DOHH2 (cell line): ENCODE measurements around the gene KRT80.

Experiments used
- H3F3A ChIP-seq: fragments of 200-600 bp; sonication (generic), shearing (Covaris generic); 2 replicates; pipeline ENCODE4 v1.6.0; 2016; ENCODE audit warnings: antibody characterized with exemption, mild to moderate bottlenecking; ENCODE audit not compliant: control insufficient read depth, insufficient read depth
- H3K27ac ChIP-seq: fragments of 200-600 bp; sonication (generic); 2 replicates; pipeline ENCODE4 v1.5.1; 2014; ENCODE audit warnings: low read depth, mild to moderate bottlenecking, low read length, moderate library complexity
- H3K27me3 ChIP-seq: fragments of 200-600 bp; sonication (generic); 2 replicates; pipeline ENCODE4 v1.6.1; 2014; ENCODE audit warnings: mild to moderate bottlenecking, low read length, mixed read lengths; ENCODE audit not compliant: control insufficient read depth
- H3K36me3 ChIP-seq: fragments of 200-600 bp; sonication (generic); 2 replicates; pipeline ENCODE4 v1.6.1; 2014; ENCODE audit warnings: mild to moderate bottlenecking, low read length, moderate library complexity, mixed read lengths; ENCODE audit not compliant: control insufficient read depth
- H3K4me1 ChIP-seq: fragments of 200-600 bp; sonication (generic); 2 replicates; pipeline ENCODE4 v1.6.1; 2014; ENCODE audit warnings: mild to moderate bottlenecking, low read length, mixed read lengths; ENCODE audit not compliant: control insufficient read depth
- H3K4me2 ChIP-seq: fragments of 200-600 bp; sonication (generic); 2 replicates; pipeline ENCODE4 v1.6.0; 2014; ENCODE audit warnings: mild to moderate bottlenecking, low read length, moderate library complexity
- H3K4me3 ChIP-seq: fragments of 200-600 bp; sonication (generic); 2 replicates; pipeline ENCODE4 v1.5.1; 2014; ENCODE audit warnings: mild to moderate bottlenecking, low read length, mixed read lengths
- H3K79me2 ChIP-seq: fragments of 200-600 bp; sonication (generic); 2 replicates; pipeline ENCODE4 v1.6.1; 2014; ENCODE audit warnings: mild to moderate bottlenecking, low read length, mixed read lengths; ENCODE audit not compliant: control insufficient read depth
- H3K9me2 ChIP-seq: fragments of 200-600 bp; sonication (generic); replicated peaks from 2 replicates; pipeline ENCODE4 v1.6.1; 2014; ENCODE audit warnings: mild to moderate bottlenecking, low read length, mixed read lengths; ENCODE audit not compliant: control insufficient read depth
- H3K9me3 ChIP-seq: fragments of 200-600 bp; sonication (generic); 2 replicates; pipeline ENCODE4 v1.6.1; 2014; ENCODE audit warnings: antibody characterized with exemption, low read length, mixed read lengths; ENCODE audit not compliant: control insufficient read depth, insufficient read depth
- H4K20me1 ChIP-seq: fragments of 200-600 bp; sonication (generic); 2 replicates; pipeline ENCODE4 v1.6.0; 2014; ENCODE audit warnings: low read depth, mild to moderate bottlenecking, antibody characterized with exemption, low read length, moderate library complexity; ENCODE audit not compliant: control insufficient read depth, insufficient read depth
- CTCF ChIP-seq: fragments of 200-600 bp; sonication (generic); IDR thresholded peaks from one replicate; pipeline ENCODE4 v1.5.1; 2014; ENCODE audit warnings: antibody characterized with exemption, mild to moderate bottlenecking, low read depth, low read length; ENCODE audit not compliant: poor library complexity, severe bottlenecking
- EZH2phosphoT487 ChIP-seq: fragments of 200-600 bp; sonication (generic); IDR thresholded peaks from 2 replicates; pipeline ENCODE4 v1.6.1; 2017; ENCODE audit warnings: borderline replicate concordance, mild to moderate bottlenecking, antibody characterized with exemption, low read length, moderate library complexity, mixed read lengths

Gene KRT80

GRCh38 chr12:52152905-52153317, 38.9 kb downstream of the KRT80 start:
- no peak overlapping the region for H3K4me3 ChIP-seq
- H3K9me3 ChIP-seq = no peaks in the 10 kb centered on the region
- no peaks in the 10 kb centered on the region for H3K4me1 ChIP-seq
- no peak overlapping the region for H3K4me2 ChIP-seq
- no peak overlapping the region for H3K27ac ChIP-seq
- no peaks in the 10 kb centered on the region for H4K20me1 ChIP-seq
- no peaks in the 10 kb centered on the region for H3K27me3 ChIP-seq
- no peaks in the 10 kb centered on the region for H3F3A ChIP-seq
- no peaks in the 10 kb centered on the region for H3K9me2 ChIP-seq
- H3K36me3 ChIP-seq = no peaks in the 10 kb centered on the region
- TF ChIP-seq CTCF = no peak
- TF ChIP-seq EZH2phosphoT487 = no peak
- H3K79me2 ChIP-seq = no peaks in the 10 kb centered on the region

GRCh38 chr12:52151837-52152783, 39.7 kb downstream of the KRT80 start:
- H3K27me3 ChIP-seq = no peaks in the 10 kb centered on the region
- no peaks in the 10 kb centered on the region for H3K4me1 ChIP-seq
- H3K4me3 ChIP-seq = no peak overlapping the region
- no peak overlapping the region for H3K27ac ChIP-seq
- H4K20me1 ChIP-seq = no peaks in the 10 kb centered on the region
- H3K9me2 ChIP-seq = no peaks in the 10 kb centered on the region
- H3K9me3 ChIP-seq = no peaks in the 10 kb centered on the region
- peak overlapping the region; percentile 36; the same call in 1 of the 2 replicates for H3K4me2 ChIP-seq
- no peaks in the 10 kb centered on the region; the same call in 1 of the 2 replicates for H3K79me2 ChIP-seq
- no peaks in the 10 kb centered on the region for H3K36me3 ChIP-seq
- peak; percentile 79 for TF ChIP-seq CTCF
- TF ChIP-seq EZH2phosphoT487 = no peak
- no peaks in the 10 kb centered on the region for H3F3A ChIP-seq

- no peak overlapping the region for H3K4me3 ChIP-seq
- TF ChIP-seq CTCF (no peak), EZH2phosphoT487 (no peak)
- no peaks in the 10 kb centered on the region for H4K20me1 ChIP-seq
- H3K27ac ChIP-seq = no peak overlapping the region
- no peaks in the 10 kb centered on the region for H3K27me3 ChIP-seq
- H3K4me2 ChIP-seq = no peak overlapping the region
- no peaks in the 10 kb centered on the region for H3K4me1 ChIP-seq
- no peaks in the 10 kb centered on the region for H3F3A ChIP-seq
- no peaks in the 10 kb centered on the region for H3K9me2 ChIP-seq
- H3K9me3 ChIP-seq = no peaks in the 10 kb centered on the region
- no peaks in the 10 kb centered on the region; the same call in 1 of the 2 replicates for H3K79me2 ChIP-seq
- no peaks in the 10 kb centered on the region for H3K36me3 ChIP-seq
These were observed 40.5 kb downstream of the KRT80 start for GRCh38 chr12:52151153-52151836.
